ENCODE results near the gene COBL. TPM values are rescaled to one million over a fixed set of nuclear protein-coding genes. Genes with fewer than 3 reads are reported as not detected.
A peak's percentile ranks its signal among the peaks of the same experiment; 100 is the strongest.

The COBL gene
- total and polyA plus RNA-seq, 2 experiments from 2014 or later = 0.07 to 0.69 TPM

DNA sequence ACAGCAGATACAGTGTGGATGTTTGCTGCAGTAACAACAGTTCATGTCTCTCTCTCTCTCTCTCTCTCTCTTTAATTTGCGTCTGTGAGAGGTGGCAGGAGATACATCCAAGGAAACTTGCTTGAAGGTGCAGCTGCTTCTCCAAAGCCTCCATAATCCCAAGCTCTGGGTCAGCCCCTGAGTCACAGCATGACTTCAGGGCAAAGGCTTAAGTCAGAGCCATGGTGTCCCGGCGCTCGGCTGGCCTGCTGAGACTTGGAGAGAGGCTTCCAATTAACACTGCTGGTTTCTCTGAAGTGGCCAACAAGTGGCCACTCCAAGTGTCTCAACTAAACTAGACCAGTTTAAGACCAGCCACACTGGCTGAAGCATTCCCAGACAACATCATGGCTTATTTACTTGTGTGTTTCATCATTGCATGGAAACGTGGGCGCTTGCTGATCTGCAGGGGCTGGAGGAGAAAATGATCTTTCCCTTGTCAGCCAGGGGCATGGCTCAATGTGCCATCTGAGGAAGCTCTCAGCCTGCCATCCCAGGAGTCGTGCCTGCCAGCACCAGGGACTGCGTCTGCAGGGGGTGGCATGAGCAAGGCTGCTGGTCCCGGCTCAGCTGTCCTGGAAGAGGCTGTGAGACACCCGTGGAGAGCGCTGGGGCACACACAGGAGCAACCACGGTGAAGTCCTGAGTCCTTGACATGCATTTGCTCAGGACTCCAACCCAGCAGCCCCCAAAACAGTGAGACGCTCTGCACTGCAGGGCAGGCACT is 254.2 kb downstream of the COBL start:
- Histone ChIP-seq H3K4me1 (ENCODE audit: low read depth) (peaks cover 4% of the 10 kb centered on the region), H3K4me3 (no peak overlapping the region), H3K36me3 (no peaks in the 10 kb centered on the region), H3K9me3 (ENCODE audit: low read depth) (no peaks in the 10 kb centered on the region), H3K27me3 (no peaks in the 10 kb centered on the region), H3K27ac (no peak overlapping the region)
- TF ChIP-seq, protein P1, sequence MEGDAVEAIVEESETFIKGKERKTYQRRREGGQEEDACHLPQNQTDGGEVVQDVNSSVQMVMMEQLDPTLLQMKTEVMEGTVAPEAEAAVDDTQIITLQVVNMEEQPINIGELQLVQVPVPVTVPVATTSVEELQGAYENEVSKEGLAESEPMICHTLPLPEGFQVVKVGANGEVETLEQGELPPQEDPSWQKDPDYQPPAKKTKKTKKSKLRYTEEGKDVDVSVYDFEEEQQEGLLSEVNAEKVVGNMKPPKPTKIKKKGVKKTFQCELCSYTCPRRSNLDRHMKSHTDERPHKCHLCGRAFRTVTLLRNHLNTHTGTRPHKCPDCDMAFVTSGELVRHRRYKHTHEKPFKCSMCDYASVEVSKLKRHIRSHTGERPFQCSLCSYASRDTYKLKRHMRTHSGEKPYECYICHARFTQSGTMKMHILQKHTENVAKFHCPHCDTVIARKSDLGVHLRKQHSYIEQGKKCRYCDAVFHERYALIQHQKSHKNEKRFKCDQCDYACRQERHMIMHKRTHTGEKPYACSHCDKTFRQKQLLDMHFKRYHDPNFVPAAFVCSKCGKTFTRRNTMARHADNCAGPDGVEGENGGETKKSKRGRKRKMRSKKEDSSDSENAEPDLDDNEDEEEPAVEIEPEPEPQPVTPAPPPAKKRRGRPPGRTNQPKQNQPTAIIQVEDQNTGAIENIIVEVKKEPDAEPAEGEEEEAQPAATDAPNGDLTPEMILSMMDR (IDR thresholded peaks at IDR 0.05; ENCODE audit: low read depth, low read length) = no peak
- DNase-seq (ENCODE audit: low read depth in 1 of 2, low spot score in 1 of 2) = peak in 1 of 2 donors; percentile 66

GRCh38 chr7:51060536-51060935 is 256.1 kb downstream of the COBL start:
- DNase-seq (ENCODE audit: low read depth in 1 of 2, low spot score in 1 of 2) = no peak
- Histone ChIP-seq H3K4me1 (ENCODE audit: low read depth) (peaks cover 18% of the 10 kb centered on the region), H3K9me3 (ENCODE audit: low read depth) (no peaks in the 10 kb centered on the region), H3K4me3 (no peak overlapping the region), H3K27me3 (no peaks in the 10 kb centered on the region), H3K27ac (no peak overlapping the region), H3K36me3 (no peaks in the 10 kb centered on the region)
- TF ChIP-seq, protein P1 (IDR thresholded peaks at IDR 0.05; ENCODE audit: low read depth, low read length) = no peak

DNA sequence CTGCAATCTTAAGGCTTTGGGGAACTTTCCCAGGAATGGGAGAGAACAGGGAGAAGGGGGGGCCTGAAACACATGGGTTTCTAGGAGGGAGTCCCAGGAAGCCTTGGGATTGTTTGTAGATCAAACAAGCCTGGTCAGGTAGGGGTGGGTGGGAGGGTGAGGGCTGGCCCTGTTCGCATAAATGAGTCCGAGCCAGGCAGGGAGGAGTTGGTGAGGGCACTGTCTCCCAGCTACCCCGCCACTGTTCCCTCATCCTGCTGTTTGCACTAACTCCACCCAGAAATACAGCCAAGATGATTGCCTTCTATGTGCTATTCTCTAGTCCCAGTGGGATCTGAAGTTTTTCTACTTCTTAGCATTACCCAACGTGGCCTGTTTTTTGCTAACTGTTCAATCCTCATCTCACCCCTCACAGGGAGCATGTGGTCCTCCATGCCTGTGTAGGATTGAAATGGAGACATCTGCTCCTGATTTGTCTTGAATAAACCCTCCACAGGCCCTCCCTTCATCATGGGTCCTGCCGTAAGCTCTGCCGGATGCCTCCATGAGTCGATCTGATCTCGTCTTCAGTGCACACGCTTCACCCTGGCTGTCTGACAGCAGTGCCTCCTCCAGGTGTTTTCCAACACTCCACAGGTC is 257.0 kb downstream of the COBL start:
- Histone ChIP-seq H3K36me3 (no peaks in the 10 kb centered on the region), H3K27ac (no peak overlapping the region), H3K4me3 (no peak overlapping the region), H3K4me1 (ENCODE audit: low read depth) (peaks cover 27% of the 10 kb centered on the region), H3K27me3 (no peaks in the 10 kb centered on the region), H3K9me3 (ENCODE audit: low read depth) (no peaks in the 10 kb centered on the region)
- DNase-seq (ENCODE audit: low read depth in 1 of 2, low spot score in 1 of 2) = no peak
- TF ChIP-seq, protein P1 (IDR thresholded peaks at IDR 0.05; ENCODE audit: low read depth, low read length) = no peak

- TF ChIP-seq, protein P1 (IDR thresholded peaks at IDR 0.05; ENCODE audit: low read depth, low read length) = no peak
- H3K4me3 ChIP-seq = no peak overlapping the region
These were observed 257.8 kb downstream of the COBL start for GRCh38 chr7:51058764-51059163.

DNA sequence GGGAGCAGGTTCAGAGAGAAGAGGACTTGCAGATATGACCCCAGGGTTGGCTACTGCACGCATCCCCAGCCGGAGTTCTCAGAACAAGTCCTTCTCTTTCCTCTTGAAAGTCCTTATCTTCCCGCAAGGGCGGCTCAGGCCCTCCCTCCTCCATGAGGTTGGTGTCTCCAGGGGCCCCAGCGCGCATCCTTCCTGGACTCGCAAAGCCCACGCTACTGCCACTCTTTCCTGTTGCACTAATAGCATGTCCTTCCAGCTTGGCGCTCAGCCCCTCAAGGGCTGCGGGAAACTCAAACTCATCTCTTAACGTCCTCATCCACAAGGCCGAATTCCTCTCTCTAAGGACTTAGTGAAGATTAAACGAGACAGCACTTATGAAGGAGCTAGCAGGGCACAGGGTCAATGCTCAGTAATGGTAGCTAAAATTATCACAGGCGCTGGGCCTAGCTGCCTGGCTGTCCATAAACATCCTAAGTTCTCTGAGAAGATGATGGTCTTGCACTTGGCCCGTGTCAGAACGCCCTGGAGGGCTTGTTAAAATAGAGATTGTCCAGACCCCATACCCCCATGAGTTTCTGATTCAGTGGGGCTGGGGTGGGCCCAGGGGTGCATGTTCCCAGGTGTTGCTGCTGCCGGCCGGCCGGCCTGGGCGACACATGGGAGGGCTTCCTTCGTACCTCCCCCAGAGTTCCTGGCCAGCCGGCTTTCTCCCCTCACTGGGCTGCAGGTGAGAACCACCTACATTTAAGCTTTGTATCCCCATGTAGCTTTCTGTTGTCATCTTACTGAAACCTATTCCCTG is 261.4 kb downstream of the COBL start:
- Histone ChIP-seq H3K9me3 (ENCODE audit: low read depth) (no peaks in the 10 kb centered on the region), H3K27ac (peak overlapping the region; percentile 81), H3K27me3 (no peaks in the 10 kb centered on the region), H3K36me3 (no peaks in the 10 kb centered on the region), H3K4me1 (ENCODE audit: low read depth) (peaks cover 34% of the 10 kb centered on the region), H3K4me3 (no peak overlapping the region)
- peak in 1 of 2 donors; percentile 78 for DNase-seq (ENCODE audit: low read depth in 1 of 2, low spot score in 1 of 2)
- TF ChIP-seq, protein P1 (IDR thresholded peaks at IDR 0.05; ENCODE audit: low read depth, low read length) = no peak

More at GRCh38 chr7:51058764-51059163, 257.8 kb downstream of the COBL start:
- DNase-seq (ENCODE audit: low read depth in 1 of 2, low spot score in 1 of 2) = no peak
- no peaks in the 10 kb centered on the region for H3K36me3 ChIP-seq
- no peak overlapping the region for H3K27ac ChIP-seq
- no peaks in the 10 kb centered on the region for H3K27me3 ChIP-seq
- no peaks in the 10 kb centered on the region for H3K9me3 ChIP-seq (ENCODE audit: low read depth)
- H3K4me1 ChIP-seq (ENCODE audit: low read depth) = peaks cover 34% of the 10 kb centered on the region
